ENCODE measurements around the gene LFNG.

LFNG gene

GRCh38 chr7:2484868-2485267 is 34.7 kb upstream of the LFNG start:
- no peak for DNase-seq (ENCODE audit: low read depth)

- DNase-seq (ENCODE audit: low read depth): no peak
These were observed 31.8 kb upstream of the LFNG start for GRCh38 chr7:2487586-2488271.

GRCh38 chr7:2488272-2488645 is 31.3 kb upstream of the LFNG start:
- DNase-seq (ENCODE audit: low read depth): no peak

- no peak for DNase-seq (ENCODE audit: low read depth)
These were observed 30.9 kb upstream of the LFNG start for GRCh38 chr7:2488681-2489080.

GRCh38 chr7:2490181-2490651 is 29.4 kb upstream of the LFNG start:
- DNase-seq (ENCODE audit: low read depth): no peak

- DNase-seq (ENCODE audit: low read depth): no peak
These were observed 27.5 kb upstream of the LFNG start for GRCh38 chr7:2492038-2492437.

GRCh38 chr7:2493205-2494164 is 26.1 kb upstream of the LFNG start:
- DNase-seq (ENCODE audit: low read depth): no peak

- DNase-seq (ENCODE audit: low read depth): no peak
These were observed 25.1 kb upstream of the LFNG start for GRCh38 chr7:2494191-2495130.

- DNase-seq (ENCODE audit: low read depth): no peak
These were observed 23.9 kb upstream of the LFNG start for GRCh38 chr7:2495418-2496299.

GRCh38 chr7:2496375-2496774 is 23.2 kb upstream of the LFNG start:
- DNase-seq (ENCODE audit: low read depth): no peak

GRCh38 chr7:2497065-2497464 is 22.5 kb upstream of the LFNG start:
- no peak for DNase-seq (ENCODE audit: low read depth)

- no peak for DNase-seq (ENCODE audit: low read depth)
These were observed 21.9 kb upstream of the LFNG start for GRCh38 chr7:2497500-2498336.

GRCh38 chr7:2498708-2499107 is 20.9 kb upstream of the LFNG start:
- DNase-seq (ENCODE audit: low read depth): no peak

- no peak for DNase-seq (ENCODE audit: low read depth)
These were observed 20.4 kb upstream of the LFNG start for GRCh38 chr7:2499181-2499580.

- no peak for DNase-seq (ENCODE audit: low read depth)
These were observed 19.7 kb upstream of the LFNG start for GRCh38 chr7:2499719-2500430.

GRCh38 chr7:2500701-2501100 is 18.9 kb upstream of the LFNG start:
- DNase-seq (ENCODE audit: low read depth): no peak

- DNase-seq (ENCODE audit: low read depth): no peak
These were observed 17.5 kb upstream of the LFNG start for GRCh38 chr7:2501947-2502646.

GRCh38 chr7:2502647-2502966 is 17.0 kb upstream of the LFNG start:
- DNase-seq (ENCODE audit: low read depth): no peak

Measured in activated gamma-delta T cell treated with anti-CD3 and anti-CD28 coated beads, Interleukin-2, amount 50 U/mL, for 16 hours (primary cell).